Measurements from ENCODE around the gene CHCHD6.

- TF ChIP-seq POLR2AphosphoS5 (IDR thresholded peaks at IDR 0.05; ENCODE audit: low read depth, low read length), result no peak
- TF ChIP-seq POLR2A (IDR thresholded peaks at IDR 0.05; ENCODE audit: low read depth, low read length), result no peak
- TF ChIP-seq TAF1 (IDR thresholded peaks at IDR 0.05; ENCODE audit: borderline replicate concordance, low read depth, low read length), result no peak
These were observed 294.3 kb downstream of the CHCHD6 start for GRCh38 chr3:126998320-126998719.

All from GM12892 (cell line).